Fibroblast of lung (primary cell): Measurements from ENCODE around the gene COL19A1.

ENCODE experiments used
- EZH2 ChIP-seq: IDR thresholded peaks from 2 replicates; pipeline ENCODE4 v1.5.1; 2012; ENCODE audit warnings: low read length, control low read depth, mild to moderate bottlenecking; ENCODE audit errors: missing control alignments
- TF ChIP-seq, protein P1 (sequence below), 2 donors: IDR thresholded peaks in 1 of 2; conservative IDR thresholded peaks in 1 of 2; 1 replicate in 1 of 2; 2 replicates in 1 of 2; pipeline ENCODE4 v1.5.1; 2011 to 2012; ENCODE audit warnings: low read length in 2 of 2, control low read depth in 1 of 2, inconsistent platforms in 1 of 2, low read depth in 1 of 2, mild to moderate bottlenecking in 1 of 2

DNA sequence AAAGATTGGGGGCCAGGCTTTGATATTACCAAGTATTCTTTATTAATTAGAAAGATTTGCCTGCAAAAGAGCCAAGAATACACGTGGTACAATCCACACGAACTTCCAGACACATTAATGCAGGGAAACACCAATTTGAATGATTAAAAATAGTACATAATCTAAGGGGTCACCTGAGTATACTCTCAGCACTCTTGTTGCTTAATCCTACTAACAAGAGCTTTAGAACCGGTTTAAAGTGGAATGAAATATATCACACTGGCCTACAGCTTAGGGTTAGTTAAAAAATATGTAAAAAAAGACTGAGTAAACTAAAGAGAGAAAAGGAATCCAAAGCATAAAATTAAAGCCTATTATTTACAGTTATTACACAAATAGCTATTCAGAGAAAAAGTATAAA, 387.6 kb downstream of the COL19A1 start:
- TF ChIP-seq, protein P1, sequence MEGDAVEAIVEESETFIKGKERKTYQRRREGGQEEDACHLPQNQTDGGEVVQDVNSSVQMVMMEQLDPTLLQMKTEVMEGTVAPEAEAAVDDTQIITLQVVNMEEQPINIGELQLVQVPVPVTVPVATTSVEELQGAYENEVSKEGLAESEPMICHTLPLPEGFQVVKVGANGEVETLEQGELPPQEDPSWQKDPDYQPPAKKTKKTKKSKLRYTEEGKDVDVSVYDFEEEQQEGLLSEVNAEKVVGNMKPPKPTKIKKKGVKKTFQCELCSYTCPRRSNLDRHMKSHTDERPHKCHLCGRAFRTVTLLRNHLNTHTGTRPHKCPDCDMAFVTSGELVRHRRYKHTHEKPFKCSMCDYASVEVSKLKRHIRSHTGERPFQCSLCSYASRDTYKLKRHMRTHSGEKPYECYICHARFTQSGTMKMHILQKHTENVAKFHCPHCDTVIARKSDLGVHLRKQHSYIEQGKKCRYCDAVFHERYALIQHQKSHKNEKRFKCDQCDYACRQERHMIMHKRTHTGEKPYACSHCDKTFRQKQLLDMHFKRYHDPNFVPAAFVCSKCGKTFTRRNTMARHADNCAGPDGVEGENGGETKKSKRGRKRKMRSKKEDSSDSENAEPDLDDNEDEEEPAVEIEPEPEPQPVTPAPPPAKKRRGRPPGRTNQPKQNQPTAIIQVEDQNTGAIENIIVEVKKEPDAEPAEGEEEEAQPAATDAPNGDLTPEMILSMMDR (conservative IDR thresholded peaks at IDR 0.05 in 1 of 2, IDR thresholded peaks at IDR 0.05 in 1 of 2; ENCODE audit: low read depth in 1 of 2, low read length in 2 of 2), result no peak
- TF ChIP-seq EZH2, result no peak
